ENCODE measurements around the gene ITPR1.

Gene ITPR1

GRCh38 chr3:4687596-4687995 is 194.4 kb downstream of the ITPR1 start:
- H3K4me3 ChIP-seq (ENCODE audit: insufficient read length, low read depth), result no peak overlapping the region
- DNase-seq (ENCODE audit: low read depth, low spot score), result no peak
- H3K9ac ChIP-seq (ENCODE audit: insufficient read length, low read depth), result no peak overlapping the region
- peaks cover 27% of the 10 kb centered on the region for H3K36me3 ChIP-seq (ENCODE audit: insufficient read depth, insufficient read length, low read length)
- no peaks in the 10 kb centered on the region for H3K4me1 ChIP-seq (ENCODE audit: insufficient read depth, insufficient read length)
- no peaks in the 10 kb centered on the region for H3K27me3 ChIP-seq (ENCODE audit: insufficient read depth, insufficient read length)
- H3K9me3 ChIP-seq (ENCODE audit: insufficient read depth, low read length), result no peaks in the 10 kb centered on the region; the same call in 1 of the 2 replicates
- TF ChIP-seq SUZ12 (IDR thresholded peaks at IDR 0.05; ENCODE audit: extremely low read depth, insufficient read depth, insufficient read length) (no peak), ZNF274 (IDR thresholded peaks at IDR 0.05; ENCODE audit: low read depth, low read length) (no peak), YY1 (IDR thresholded peaks at IDR 0.05; ENCODE audit: insufficient read depth, insufficient read length) (no peak)

- TF ChIP-seq SUZ12 (IDR thresholded peaks at IDR 0.05; ENCODE audit: extremely low read depth, insufficient read depth, insufficient read length), result no peak
- TF ChIP-seq ZNF274 (IDR thresholded peaks at IDR 0.05; ENCODE audit: low read depth, low read length), result no peak
- TF ChIP-seq YY1 (IDR thresholded peaks at IDR 0.05; ENCODE audit: insufficient read depth, insufficient read length), result no peak
- Histone ChIP-seq H3K4me1 (ENCODE audit: insufficient read depth, insufficient read length) (no peaks in the 10 kb centered on the region), H3K9ac (ENCODE audit: insufficient read length, low read depth) (no peak overlapping the region), H3K27me3 (ENCODE audit: insufficient read depth, insufficient read length) (no peaks in the 10 kb centered on the region), H3K36me3 (ENCODE audit: insufficient read depth, insufficient read length, low read length) (peaks cover 24% of the 10 kb centered on the region), H3K9me3 (ENCODE audit: insufficient read depth, low read length) (no peaks in the 10 kb centered on the region; the same call in 1 of the 2 replicates), H3K4me3 (ENCODE audit: insufficient read length, low read depth) (no peak overlapping the region)
- DNase-seq (ENCODE audit: low read depth, low spot score), result no peak
These were observed 195.3 kb downstream of the ITPR1 start for GRCh38 chr3:4688411-4688810.

GRCh38 chr3:4689021-4689420 is 195.9 kb downstream of the ITPR1 start:
- H3K9me3 ChIP-seq (ENCODE audit: insufficient read depth, low read length), result no peaks in the 10 kb centered on the region; the same call in 1 of the 2 replicates
- no peaks in the 10 kb centered on the region for H3K27me3 ChIP-seq (ENCODE audit: insufficient read depth, insufficient read length)
- no peak for TF ChIP-seq ZNF274 (IDR thresholded peaks at IDR 0.05; ENCODE audit: low read depth, low read length)
- TF ChIP-seq SUZ12 (IDR thresholded peaks at IDR 0.05; ENCODE audit: extremely low read depth, insufficient read depth, insufficient read length), result no peak
- no peak for TF ChIP-seq YY1 (IDR thresholded peaks at IDR 0.05; ENCODE audit: insufficient read depth, insufficient read length)
- no peak overlapping the region for H3K9ac ChIP-seq (ENCODE audit: insufficient read length, low read depth)
- H3K4me1 ChIP-seq (ENCODE audit: insufficient read depth, insufficient read length), result no peaks in the 10 kb centered on the region
- no peak for DNase-seq (ENCODE audit: low read depth, low spot score)
- peaks cover 24% of the 10 kb centered on the region for H3K36me3 ChIP-seq (ENCODE audit: insufficient read depth, insufficient read length, low read length)
- H3K4me3 ChIP-seq (ENCODE audit: insufficient read length, low read depth), result no peak overlapping the region

- H3K9me3 ChIP-seq (ENCODE audit: insufficient read depth, low read length), result no peaks in the 10 kb centered on the region; the same call in 1 of the 2 replicates
- no peak for DNase-seq (ENCODE audit: low read depth, low spot score)
- peaks cover 15% of the 10 kb centered on the region for H3K36me3 ChIP-seq (ENCODE audit: insufficient read depth, insufficient read length, low read length)
- H3K4me1 ChIP-seq (ENCODE audit: insufficient read depth, insufficient read length), result no peaks in the 10 kb centered on the region
- TF ChIP-seq ZNF274 (IDR thresholded peaks at IDR 0.05; ENCODE audit: low read depth, low read length) (no peak), SUZ12 (IDR thresholded peaks at IDR 0.05; ENCODE audit: extremely low read depth, insufficient read depth, insufficient read length) (no peak), YY1 (IDR thresholded peaks at IDR 0.05; ENCODE audit: insufficient read depth, insufficient read length) (no peak)
- no peaks in the 10 kb centered on the region for H3K27me3 ChIP-seq (ENCODE audit: insufficient read depth, insufficient read length)
- no peak overlapping the region for H3K4me3 ChIP-seq (ENCODE audit: insufficient read length, low read depth)
- no peak overlapping the region for H3K9ac ChIP-seq (ENCODE audit: insufficient read length, low read depth)
These were observed 197.1 kb downstream of the ITPR1 start for GRCh38 chr3:4690277-4690676.

GRCh38 chr3:4693620-4694019 is 200.5 kb downstream of the ITPR1 start:
- H3K36me3 ChIP-seq (ENCODE audit: insufficient read depth, insufficient read length, low read length), result peaks cover 5% of the 10 kb centered on the region
- no peaks in the 10 kb centered on the region; the same call in 1 of the 2 replicates for H3K9me3 ChIP-seq (ENCODE audit: insufficient read depth, low read length)
- no peaks in the 10 kb centered on the region for H3K4me1 ChIP-seq (ENCODE audit: insufficient read depth, insufficient read length)
- no peak overlapping the region for H3K4me3 ChIP-seq (ENCODE audit: insufficient read length, low read depth)
- TF ChIP-seq ZNF274 (IDR thresholded peaks at IDR 0.05; ENCODE audit: low read depth, low read length) (no peak), SUZ12 (IDR thresholded peaks at IDR 0.05; ENCODE audit: extremely low read depth, insufficient read depth, insufficient read length) (no peak), YY1 (IDR thresholded peaks at IDR 0.05; ENCODE audit: insufficient read depth, insufficient read length) (no peak)
- no peak for DNase-seq (ENCODE audit: low read depth, low spot score)
- H3K27me3 ChIP-seq (ENCODE audit: insufficient read depth, insufficient read length), result no peaks in the 10 kb centered on the region
- H3K9ac ChIP-seq (ENCODE audit: insufficient read length, low read depth), result no peak overlapping the region

- Histone ChIP-seq H3K9me3 (ENCODE audit: insufficient read depth, low read length) (no peaks in the 10 kb centered on the region), H3K27me3 (ENCODE audit: insufficient read depth, insufficient read length) (no peaks in the 10 kb centered on the region), H3K4me1 (ENCODE audit: insufficient read depth, insufficient read length) (no peaks in the 10 kb centered on the region), H3K9ac (ENCODE audit: insufficient read length, low read depth) (no peak overlapping the region), H3K4me3 (ENCODE audit: insufficient read length, low read depth) (no peak overlapping the region), H3K36me3 (ENCODE audit: insufficient read depth, insufficient read length, low read length) (peaks cover 11% of the 10 kb centered on the region)
- no peak for DNase-seq (ENCODE audit: low read depth, low spot score)
- TF ChIP-seq SUZ12 (IDR thresholded peaks at IDR 0.05; ENCODE audit: extremely low read depth, insufficient read depth, insufficient read length) (no peak), ZNF274 (IDR thresholded peaks at IDR 0.05; ENCODE audit: low read depth, low read length) (no peak), YY1 (IDR thresholded peaks at IDR 0.05; ENCODE audit: insufficient read depth, insufficient read length) (no peak)
These were observed 202.7 kb downstream of the ITPR1 start for GRCh38 chr3:4695846-4696245.

- TF ChIP-seq YY1 (IDR thresholded peaks at IDR 0.05; ENCODE audit: insufficient read depth, insufficient read length) (no peak), ZNF274 (IDR thresholded peaks at IDR 0.05; ENCODE audit: low read depth, low read length) (no peak), SUZ12 (IDR thresholded peaks at IDR 0.05; ENCODE audit: extremely low read depth, insufficient read depth, insufficient read length) (no peak)
- Histone ChIP-seq H3K27me3 (ENCODE audit: insufficient read depth, insufficient read length) (no peaks in the 10 kb centered on the region), H3K9me3 (ENCODE audit: insufficient read depth, low read length) (no peaks in the 10 kb centered on the region), H3K4me3 (ENCODE audit: insufficient read length, low read depth) (no peak overlapping the region), H3K4me1 (ENCODE audit: insufficient read depth, insufficient read length) (no peaks in the 10 kb centered on the region), H3K36me3 (ENCODE audit: insufficient read depth, insufficient read length, low read length) (peaks cover 11% of the 10 kb centered on the region), H3K9ac (ENCODE audit: insufficient read length, low read depth) (no peak overlapping the region)
- DNase-seq (ENCODE audit: low read depth, low spot score), result no peak
These were observed 203.1 kb downstream of the ITPR1 start for GRCh38 chr3:4696266-4696665.
